HUES48 (cell line): ENCODE measurements around the gene HADHA.
A peak's percentile ranks its signal among the peaks of the same experiment; 100 is the strongest.
"Not testable (repeated sequence)": the region's sequence is repeated elsewhere in the genome, so short reads cannot be mapped to it uniquely, and the experiment has no call there.

Source experiments
- H3K27ac ChIP-seq: one replicate; pipeline ENCODE4 v1.7.0; 2013; ENCODE audit warnings: low read depth, low read length, inconsistent platforms
- H3K27me3 ChIP-seq: 2 replicates; pipeline ENCODE4 v1.6.1; 2013; ENCODE audit warnings: mild to moderate bottlenecking, low read length; ENCODE audit not compliant: control insufficient read depth, insufficient read depth
- H3K36me3 ChIP-seq: 2 replicates; pipeline ENCODE4 v1.6.1; 2013; ENCODE audit warnings: low read length; ENCODE audit not compliant: control insufficient read depth, insufficient read depth
- H3K4me1 ChIP-seq: 2 replicates; pipeline ENCODE4 v1.6.1; 2013; ENCODE audit warnings: mild to moderate bottlenecking, low read length; ENCODE audit not compliant: control insufficient read depth, insufficient read depth
- H3K4me3 ChIP-seq: 2 replicates; pipeline ENCODE4 v1.5.1; 2013; ENCODE audit warnings: mild to moderate bottlenecking, low read depth, low read length
- H3K9ac ChIP-seq: 2 replicates; pipeline ENCODE4 v1.6.1; 2013; ENCODE audit warnings: mild to moderate bottlenecking, low read depth, low read length, moderate library complexity
- H3K9me3 ChIP-seq: 2 replicates; pipeline ENCODE4 v1.6.1; 2013; ENCODE audit warnings: low read length; ENCODE audit not compliant: control insufficient read depth, insufficient read depth

Gene HADHA

DNA sequence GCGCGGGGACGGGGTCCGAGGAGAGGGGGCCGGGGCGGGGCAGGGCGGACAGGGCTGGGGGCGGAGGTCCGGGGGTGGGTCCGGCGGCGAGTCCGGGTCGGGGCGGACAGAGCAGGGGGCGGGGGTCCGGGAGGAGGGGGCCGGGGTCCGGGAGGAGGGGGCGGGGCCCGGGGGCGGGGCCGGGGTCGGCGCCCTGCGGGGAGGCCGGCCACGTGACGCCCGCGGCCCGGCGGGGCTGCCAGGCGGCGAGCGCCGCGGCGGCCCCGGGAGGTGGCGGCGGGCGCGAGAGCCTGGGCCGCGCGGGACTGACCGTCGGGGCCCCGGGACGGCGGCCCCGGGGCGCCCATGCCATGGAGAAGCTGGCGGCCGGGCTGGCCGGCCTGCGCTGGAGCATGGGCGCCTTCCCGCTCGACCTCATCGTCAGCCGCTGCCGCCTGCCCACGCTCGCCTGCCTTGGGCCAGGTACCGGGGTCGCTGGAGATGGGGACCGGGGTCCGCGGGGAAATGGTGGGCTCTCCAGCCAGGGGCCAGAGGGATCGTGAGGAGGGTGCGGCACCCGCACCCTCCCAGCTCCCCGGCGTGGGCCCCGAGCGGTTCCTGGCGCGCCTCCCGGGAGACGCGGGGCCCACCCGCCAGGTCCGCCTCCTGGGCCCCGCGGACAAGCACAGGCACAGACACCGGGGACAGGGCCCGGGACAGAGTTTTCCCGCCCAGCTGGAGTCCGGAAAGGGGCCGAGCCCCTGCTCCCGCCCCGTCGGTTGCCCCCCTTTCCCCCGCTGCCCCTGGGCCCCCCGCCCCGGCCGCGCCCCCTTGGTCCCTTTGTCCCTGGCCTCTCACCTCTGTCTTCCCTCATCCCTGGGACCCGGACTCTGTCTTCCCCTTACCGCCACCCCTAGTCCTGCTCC, 71.3 kb downstream of the HADHA start, which contains the start of gene GAREM2:
GAREM2 (plus strand) TSS at position 218 of the 905 bp plus-strand sequence; CDS start at position 351, 133 bp downstream.
- no peak within 1 kb of the TSS; the same call in 1 of the 2 replicates for H3K9ac ChIP-seq
- no peaks in the 10 kb centered on the region for H3K9me3 ChIP-seq
- peaks cover 10% of the 10 kb centered on the region for H3K36me3 ChIP-seq
- no peak within 1 kb of the TSS for H3K27ac ChIP-seq
- H3K4me3 ChIP-seq = peak within 1 kb of the TSS; percentile 71
- H3K4me1 ChIP-seq = peaks cover 9% of the 10 kb centered on the region
- H3K27me3 ChIP-seq = peaks cover 11% of the 10 kb centered on the region; the same call in 1 of the 2 replicates

DNA sequence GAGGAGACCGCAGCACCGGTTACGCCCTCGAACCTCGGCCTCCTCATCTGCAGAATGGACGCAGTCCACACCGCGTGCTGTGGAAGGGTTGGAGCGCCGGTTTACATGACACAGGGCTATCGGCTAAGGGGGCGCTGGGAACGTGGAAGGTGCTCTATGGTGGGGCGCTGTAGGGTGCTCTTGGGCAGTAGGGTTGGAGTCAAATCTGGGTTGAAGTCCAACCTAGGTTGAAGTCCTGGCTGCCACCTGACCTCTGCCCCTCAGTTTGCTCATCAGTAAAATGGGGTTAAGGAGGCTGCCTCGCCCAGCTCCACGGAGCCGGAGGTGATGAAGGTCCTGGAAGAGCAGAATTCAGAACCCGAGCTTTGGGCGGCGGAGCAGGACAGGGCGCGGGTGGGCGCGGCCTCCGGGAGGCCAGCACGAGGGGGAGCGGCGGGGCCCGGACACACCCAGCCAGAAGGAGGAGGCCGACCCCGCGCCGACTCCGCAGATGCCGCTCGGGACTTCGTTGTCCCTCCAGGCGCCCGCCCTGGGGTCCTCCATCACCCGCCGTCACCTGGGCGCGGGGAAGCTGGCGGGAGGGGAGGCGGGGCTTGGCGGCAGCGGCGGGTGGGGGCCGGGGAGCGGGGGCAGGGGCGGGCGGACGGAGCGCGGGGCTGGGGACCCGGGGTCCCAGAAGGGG, 72.1 kb downstream of the HADHA start:
- peaks cover 11% of the 10 kb centered on the region; the same call in 1 of the 2 replicates for H3K27me3 ChIP-seq
- H3K4me1 ChIP-seq = peaks cover 9% of the 10 kb centered on the region
- no peak overlapping the region for H3K27ac ChIP-seq
- H3K4me3 ChIP-seq = peak overlapping the region; percentile 59
- H3K9me3 ChIP-seq = no peaks in the 10 kb centered on the region
- peaks cover 8% of the 10 kb centered on the region for H3K36me3 ChIP-seq
- H3K9ac ChIP-seq = no peak overlapping the region; the same call in 1 of the 2 replicates

DNA sequence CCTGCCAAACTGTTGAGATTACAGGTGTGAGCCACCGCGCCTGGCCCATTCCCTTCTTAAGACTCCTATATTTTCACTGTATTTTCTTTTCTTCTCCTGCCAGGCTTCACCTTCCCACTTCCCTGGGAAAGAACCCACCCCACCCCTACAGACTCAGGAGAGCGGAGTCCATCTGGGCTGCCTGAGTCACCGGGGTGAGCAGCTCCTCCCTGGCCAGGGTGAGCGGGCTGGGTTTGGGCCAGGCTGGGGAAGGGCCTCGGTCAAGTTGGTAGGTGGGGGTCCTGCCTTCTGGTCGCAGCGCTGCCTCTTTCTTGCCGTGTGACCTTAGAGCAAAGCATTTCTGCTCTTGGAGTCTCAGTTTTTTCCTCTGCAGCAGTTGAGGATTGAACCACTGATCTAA, 73.6 kb downstream of the HADHA start:
- Histone ChIP-seq H3K4me1 (peaks cover 9% of the 10 kb centered on the region), H3K27me3 (peaks cover 11% of the 10 kb centered on the region; the same call in 1 of the 2 replicates), H3K27ac (no peak overlapping the region), H3K4me3 (no peak overlapping the region), H3K36me3 (no peaks in the 10 kb centered on the region), H3K9me3 (no peaks in the 10 kb centered on the region), H3K9ac (no peak overlapping the region)

DNA sequence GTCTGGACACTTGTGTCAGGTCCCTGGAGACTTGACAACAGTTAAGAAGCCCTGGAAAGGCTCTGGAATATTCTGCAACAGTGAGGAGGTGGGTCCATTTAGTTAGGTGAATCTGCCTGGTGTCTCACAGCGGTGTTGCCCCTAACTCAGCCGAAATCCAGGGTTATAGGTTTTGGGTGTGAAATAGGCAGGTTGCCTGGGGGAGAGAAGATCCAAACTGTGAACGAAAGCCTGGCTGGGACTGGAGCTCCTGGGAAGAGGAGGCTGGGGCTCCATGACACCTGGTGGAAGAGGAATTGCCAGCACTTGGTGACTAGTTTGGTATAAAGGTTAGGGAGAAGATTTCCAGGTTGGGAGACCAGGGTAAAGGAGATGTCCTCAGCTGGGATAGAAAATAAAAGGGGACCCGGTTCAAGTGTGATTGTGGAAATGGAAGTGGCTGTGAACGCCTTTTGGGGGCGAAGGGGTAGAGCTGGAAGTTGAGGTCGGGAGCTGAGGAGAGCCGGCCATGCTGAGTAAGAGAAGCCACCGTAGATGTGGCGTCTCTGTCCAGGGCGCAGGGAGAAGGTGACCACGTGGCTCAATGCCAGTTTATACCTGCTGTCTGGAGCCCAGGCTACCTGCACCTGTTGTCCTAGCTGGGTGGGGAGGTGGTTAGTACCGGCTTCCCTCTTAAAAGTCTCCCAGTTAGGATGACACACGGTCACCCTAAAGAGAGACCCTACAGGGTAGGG, 74.6 kb downstream of the HADHA start:
- H3K9me3 ChIP-seq = no peaks in the 10 kb centered on the region
- peaks cover 11% of the 10 kb centered on the region; the same call in 1 of the 2 replicates for H3K27me3 ChIP-seq
- H3K9ac ChIP-seq = no peak overlapping the region
- H3K36me3 ChIP-seq = no peaks in the 10 kb centered on the region
- no peak overlapping the region for H3K27ac ChIP-seq
- H3K4me1 ChIP-seq = peaks cover 8% of the 10 kb centered on the region
- H3K4me3 ChIP-seq = no peak overlapping the region

DNA sequence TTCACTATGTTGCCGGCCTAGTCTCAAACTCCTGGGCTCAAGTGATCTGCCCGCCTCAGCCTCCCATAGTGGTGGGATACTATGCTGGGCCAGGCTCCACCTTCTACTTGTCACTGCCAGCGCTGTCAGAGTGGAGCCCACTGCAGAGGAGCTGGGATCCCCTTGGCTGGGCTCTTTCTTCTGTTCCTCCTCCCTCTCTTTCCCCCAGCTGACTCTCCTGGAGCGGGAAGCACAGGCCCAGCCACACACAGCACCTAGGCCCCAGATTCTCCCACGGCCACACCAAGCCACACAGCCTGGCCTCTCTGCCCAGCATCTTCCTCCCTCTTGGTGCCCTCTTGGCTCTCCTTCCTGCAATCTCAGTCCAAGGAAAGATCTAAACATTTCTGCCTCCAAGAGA, 75.2 kb downstream of the HADHA start:
- no peak overlapping the region for H3K4me3 ChIP-seq
- H3K27ac ChIP-seq = no peak overlapping the region
- H3K4me1 ChIP-seq = peaks cover 1% of the 10 kb centered on the region
- H3K9ac ChIP-seq = no peak overlapping the region
- no peaks in the 10 kb centered on the region for H3K9me3 ChIP-seq
- H3K36me3 ChIP-seq = no peaks in the 10 kb centered on the region
- peaks cover 7% of the 10 kb centered on the region; the same call in 1 of the 2 replicates for H3K27me3 ChIP-seq

DNA sequence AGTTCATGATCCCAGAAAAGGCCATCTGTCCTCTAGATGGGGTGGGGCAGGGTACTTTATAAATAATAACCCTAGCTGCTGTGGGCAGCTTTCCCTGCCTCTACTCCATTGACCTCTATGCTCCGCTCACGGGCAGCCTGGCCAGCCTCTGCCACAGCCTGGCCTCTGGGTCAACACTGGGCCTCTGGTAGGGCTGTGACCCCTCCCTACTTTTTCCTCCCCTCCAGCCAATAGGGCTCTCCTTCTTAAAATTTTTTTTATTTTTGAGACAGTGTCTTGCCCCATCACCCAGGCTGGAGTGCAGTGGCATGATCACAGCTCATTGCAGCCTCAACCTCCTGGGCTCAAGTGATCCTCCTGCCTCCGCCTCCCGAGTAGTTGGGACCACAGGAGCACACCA, 75.6 kb downstream of the HADHA start:
- Histone ChIP-seq H3K27me3 (peaks cover 4% of the 10 kb centered on the region; the same call in 1 of the 2 replicates), H3K9ac (no peak overlapping the region), H3K27ac (no peak overlapping the region), H3K36me3 (no peaks in the 10 kb centered on the region), H3K4me3 (no peak overlapping the region), H3K9me3 (no peaks in the 10 kb centered on the region), H3K4me1 (no peaks in the 10 kb centered on the region)

DNA sequence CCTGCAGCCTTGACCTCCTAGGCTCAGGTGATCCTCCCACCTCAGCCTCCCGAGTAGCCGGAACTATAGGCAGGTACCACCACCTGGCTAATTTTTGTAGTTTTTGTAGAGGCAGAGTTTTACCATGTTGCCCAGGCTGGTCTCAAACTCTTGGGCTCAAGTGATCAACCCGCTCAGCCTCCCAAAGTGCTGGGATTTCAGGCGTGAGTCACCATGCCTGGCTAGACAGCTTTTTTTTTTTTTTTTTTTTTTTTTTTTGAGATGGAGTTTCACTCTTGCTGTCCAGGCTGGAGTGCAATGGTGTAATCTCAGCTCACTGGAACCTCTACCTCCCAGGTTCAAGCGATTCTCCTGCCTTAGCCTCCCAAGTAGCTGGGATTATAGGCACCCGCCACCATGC, 77.9 kb downstream of the HADHA start:
- H3K4me3 ChIP-seq, H3K4me1 ChIP-seq, H3K27ac ChIP-seq, H3K27me3 ChIP-seq, H3K9ac ChIP-seq, H3K36me3 ChIP-seq, H3K9me3 ChIP-seq: not testable (repeated sequence)

DNA sequence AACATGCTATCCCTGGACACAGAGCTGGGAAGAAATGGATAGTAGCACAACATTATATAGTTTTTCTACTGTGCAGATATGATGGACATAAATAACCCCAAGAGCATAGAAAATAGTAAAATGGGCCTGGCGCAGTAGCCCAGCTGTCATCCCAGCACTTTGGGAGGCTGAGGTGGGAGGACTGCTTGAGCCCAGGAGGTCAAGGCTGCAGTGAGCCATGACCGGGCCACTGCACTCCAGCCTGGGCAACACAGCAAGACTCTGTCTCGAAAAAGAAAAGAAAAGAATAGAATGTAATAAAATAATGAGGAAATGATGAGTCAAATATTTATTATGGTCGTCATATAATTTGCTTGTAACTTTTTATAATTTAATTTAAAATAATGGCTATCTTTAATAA, 79.0 kb downstream of the HADHA start:
- H3K36me3 ChIP-seq = no peaks in the 10 kb centered on the region
- no peaks in the 10 kb centered on the region for H3K4me1 ChIP-seq
- H3K4me3 ChIP-seq = no peak overlapping the region
- H3K27ac ChIP-seq = no peak overlapping the region
- no peaks in the 10 kb centered on the region for H3K9me3 ChIP-seq
- H3K9ac ChIP-seq = no peak overlapping the region
- H3K27me3 ChIP-seq = no peaks in the 10 kb centered on the region

DNA sequence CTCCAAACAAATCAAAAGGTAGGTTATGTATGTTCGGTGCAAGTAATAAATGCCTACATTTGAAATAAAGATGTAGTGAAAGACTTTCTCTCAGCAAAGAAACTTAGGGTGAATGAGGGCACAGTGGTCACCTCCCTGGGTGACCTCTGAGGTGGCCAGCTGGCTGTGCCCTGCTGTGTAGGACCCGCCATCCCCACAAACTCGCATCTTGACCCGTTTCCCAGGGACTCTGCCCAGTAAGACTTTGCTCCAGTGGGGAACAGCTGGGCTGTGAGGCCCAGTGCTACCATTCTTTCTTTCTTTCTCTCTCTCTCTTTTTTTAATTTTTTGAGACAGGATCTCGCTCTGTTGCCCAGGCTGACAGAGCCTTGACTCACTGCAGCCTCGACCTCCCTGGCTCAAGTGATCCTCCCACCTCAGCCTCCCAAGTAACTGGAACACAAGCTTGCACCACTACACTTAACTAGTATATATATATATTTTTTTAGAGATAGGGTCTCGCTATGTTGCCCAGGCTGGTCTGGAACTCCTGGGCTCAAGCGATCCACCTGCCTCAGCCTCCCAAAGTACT, 79.7 kb downstream of the HADHA start:
- no peaks in the 10 kb centered on the region for H3K36me3 ChIP-seq
- H3K4me3 ChIP-seq = no peak overlapping the region
- no peaks in the 10 kb centered on the region for H3K27me3 ChIP-seq
- no peaks in the 10 kb centered on the region for H3K4me1 ChIP-seq
- H3K27ac ChIP-seq = no peak overlapping the region
- H3K9me3 ChIP-seq = no peaks in the 10 kb centered on the region
- no peak overlapping the region for H3K9ac ChIP-seq

DNA sequence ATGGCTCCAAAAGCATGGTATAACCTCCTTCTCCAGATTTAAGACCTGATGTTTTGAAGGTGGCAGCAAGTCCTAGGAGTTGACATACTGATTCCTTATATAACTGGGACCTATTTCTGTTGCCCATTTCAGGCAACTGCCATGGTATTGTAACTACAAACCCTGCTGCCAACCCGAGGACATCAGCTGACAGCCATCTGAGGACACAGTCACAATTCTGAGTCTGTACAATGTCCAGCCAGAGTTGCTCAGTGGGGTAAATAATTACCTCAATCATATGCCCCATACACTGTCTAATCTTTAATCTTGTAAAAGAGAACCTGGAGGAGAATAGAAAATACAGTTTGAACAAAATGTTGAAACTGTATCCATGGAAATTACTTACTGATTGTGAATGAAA, 80.2 kb downstream of the HADHA start:
- Histone ChIP-seq H3K27me3 (no peaks in the 10 kb centered on the region), H3K9ac (no peak overlapping the region), H3K36me3 (no peaks in the 10 kb centered on the region), H3K9me3 (no peaks in the 10 kb centered on the region), H3K27ac (no peak overlapping the region), H3K4me3 (no peak overlapping the region), H3K4me1 (no peaks in the 10 kb centered on the region)
